ENCODE results near the gene TRIO.

Gene TRIO

DNA sequence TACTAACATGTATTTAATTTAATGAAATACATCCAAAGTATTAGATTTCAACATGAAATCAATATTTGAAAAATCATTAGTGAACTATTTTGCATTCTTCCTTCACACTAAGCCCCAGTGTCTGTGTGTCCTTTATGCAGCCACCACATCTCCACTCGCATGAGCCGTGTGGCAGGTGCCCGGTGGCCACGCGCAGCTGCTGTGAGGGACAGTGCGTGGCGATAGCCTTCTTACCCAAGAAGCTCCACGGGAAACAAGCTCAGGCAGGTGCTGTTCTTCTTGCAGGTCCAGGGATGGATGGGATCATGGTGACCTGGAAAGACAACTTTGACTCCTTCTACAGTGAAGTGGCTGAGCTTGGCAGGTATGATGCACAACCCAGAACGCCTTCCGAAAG lies 359.1 kb downstream of the TRIO start:
- Histone ChIP-seq H3K27me3 (replicated peaks; ENCODE audit: control insufficient read depth, insufficient read depth, low read length) (no peaks in the 10 kb centered on the region), H3K4me3 (replicated peaks; ENCODE audit: low read depth, low read length) (no peak overlapping the region), H3K36me3 (ENCODE audit: control insufficient read depth, insufficient read depth, low read length) (peaks cover 50% of the 10 kb centered on the region)
- TF ChIP-seq, protein P1, sequence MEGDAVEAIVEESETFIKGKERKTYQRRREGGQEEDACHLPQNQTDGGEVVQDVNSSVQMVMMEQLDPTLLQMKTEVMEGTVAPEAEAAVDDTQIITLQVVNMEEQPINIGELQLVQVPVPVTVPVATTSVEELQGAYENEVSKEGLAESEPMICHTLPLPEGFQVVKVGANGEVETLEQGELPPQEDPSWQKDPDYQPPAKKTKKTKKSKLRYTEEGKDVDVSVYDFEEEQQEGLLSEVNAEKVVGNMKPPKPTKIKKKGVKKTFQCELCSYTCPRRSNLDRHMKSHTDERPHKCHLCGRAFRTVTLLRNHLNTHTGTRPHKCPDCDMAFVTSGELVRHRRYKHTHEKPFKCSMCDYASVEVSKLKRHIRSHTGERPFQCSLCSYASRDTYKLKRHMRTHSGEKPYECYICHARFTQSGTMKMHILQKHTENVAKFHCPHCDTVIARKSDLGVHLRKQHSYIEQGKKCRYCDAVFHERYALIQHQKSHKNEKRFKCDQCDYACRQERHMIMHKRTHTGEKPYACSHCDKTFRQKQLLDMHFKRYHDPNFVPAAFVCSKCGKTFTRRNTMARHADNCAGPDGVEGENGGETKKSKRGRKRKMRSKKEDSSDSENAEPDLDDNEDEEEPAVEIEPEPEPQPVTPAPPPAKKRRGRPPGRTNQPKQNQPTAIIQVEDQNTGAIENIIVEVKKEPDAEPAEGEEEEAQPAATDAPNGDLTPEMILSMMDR (IDR thresholded peaks at IDR 0.05; ENCODE audit: insufficient read depth, low read length, poor library complexity, severe bottlenecking): no peak
- no peak for DNase-seq (ENCODE audit: extremely low read depth, insufficient read length)

DNA sequence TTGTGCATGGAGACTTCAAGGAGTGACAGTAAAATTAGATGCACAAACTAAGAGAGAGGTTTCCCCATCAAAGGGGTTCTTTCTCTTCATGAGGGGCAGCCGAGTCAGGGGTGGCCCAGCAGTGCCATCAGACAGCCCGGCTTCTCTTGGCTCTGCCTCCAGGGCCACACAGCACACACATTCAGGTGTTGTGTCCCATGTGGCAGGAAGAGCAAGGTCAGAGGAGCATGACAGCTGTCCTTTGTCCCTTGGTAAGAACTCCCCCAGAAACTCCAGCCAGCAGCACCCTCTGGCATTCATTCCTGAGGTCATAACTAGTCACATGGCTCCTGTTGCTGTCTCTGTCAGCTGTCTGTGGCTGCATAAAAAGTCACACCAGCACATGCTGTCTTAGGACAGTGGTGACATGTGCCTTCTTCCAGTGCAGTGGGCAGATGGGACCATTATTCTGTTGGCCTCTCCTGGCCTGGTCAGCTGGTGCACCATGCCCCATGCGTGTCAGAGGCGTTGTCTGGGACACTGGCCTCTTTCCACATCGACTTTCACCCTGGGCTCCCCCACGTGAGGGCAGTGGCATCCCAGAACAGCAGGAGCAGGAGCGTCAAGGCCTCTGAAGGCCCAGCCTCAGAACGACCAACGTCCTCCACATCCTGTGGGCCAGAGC lies 360.0 kb downstream of the TRIO start:
- H3K27me3 ChIP-seq (replicated peaks; ENCODE audit: control insufficient read depth, insufficient read depth, low read length): no peaks in the 10 kb centered on the region
- TF ChIP-seq, protein P1 (IDR thresholded peaks at IDR 0.05; ENCODE audit: insufficient read depth, low read length, poor library complexity, severe bottlenecking): no peak
- H3K4me3 ChIP-seq (replicated peaks; ENCODE audit: low read depth, low read length): no peak overlapping the region
- H3K36me3 ChIP-seq (ENCODE audit: control insufficient read depth, insufficient read depth, low read length): peaks cover 49% of the 10 kb centered on the region
- no peak for DNase-seq (ENCODE audit: extremely low read depth, insufficient read length)

DNA sequence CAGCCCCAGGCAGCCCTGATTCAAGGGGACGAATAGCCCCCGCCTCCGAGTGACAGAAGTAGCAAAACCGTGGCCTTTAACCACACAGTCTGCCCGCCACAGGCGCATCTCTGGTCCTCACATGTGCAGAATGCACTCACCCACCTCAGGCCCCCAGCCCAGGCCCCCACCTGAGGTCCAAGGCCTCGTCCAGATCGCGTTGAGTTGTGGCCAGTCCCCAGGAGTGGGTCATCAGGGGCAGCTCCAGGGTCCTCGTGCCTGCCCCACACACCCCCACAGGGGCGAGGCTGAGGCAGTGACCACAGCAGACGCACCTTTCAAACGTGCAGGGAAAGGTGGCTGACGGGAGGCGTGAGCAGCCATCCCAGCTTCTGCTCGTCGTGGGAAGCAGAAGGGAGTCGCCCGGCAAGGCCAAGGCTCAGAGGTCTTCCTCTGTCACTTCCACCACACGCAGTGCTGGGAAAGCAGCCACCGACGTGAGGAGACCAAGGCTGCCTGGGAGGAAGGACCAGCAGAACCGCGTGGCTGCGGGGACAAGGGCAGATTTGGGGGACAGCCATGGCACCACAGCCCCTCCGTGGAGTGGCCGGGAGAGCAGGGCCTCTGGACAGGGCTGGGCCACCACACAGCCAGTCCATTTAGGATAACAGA lies 360.7 kb downstream of the TRIO start:
- TF ChIP-seq, protein P1 (IDR thresholded peaks at IDR 0.05; ENCODE audit: insufficient read depth, low read length, poor library complexity, severe bottlenecking): no peak
- no peak for DNase-seq (ENCODE audit: extremely low read depth, insufficient read length)
- Histone ChIP-seq H3K4me3 (replicated peaks; ENCODE audit: low read depth, low read length) (no peak overlapping the region), H3K27me3 (replicated peaks; ENCODE audit: control insufficient read depth, insufficient read depth, low read length) (no peaks in the 10 kb centered on the region), H3K36me3 (ENCODE audit: control insufficient read depth, insufficient read depth, low read length) (peaks cover 44% of the 10 kb centered on the region)

DNA sequence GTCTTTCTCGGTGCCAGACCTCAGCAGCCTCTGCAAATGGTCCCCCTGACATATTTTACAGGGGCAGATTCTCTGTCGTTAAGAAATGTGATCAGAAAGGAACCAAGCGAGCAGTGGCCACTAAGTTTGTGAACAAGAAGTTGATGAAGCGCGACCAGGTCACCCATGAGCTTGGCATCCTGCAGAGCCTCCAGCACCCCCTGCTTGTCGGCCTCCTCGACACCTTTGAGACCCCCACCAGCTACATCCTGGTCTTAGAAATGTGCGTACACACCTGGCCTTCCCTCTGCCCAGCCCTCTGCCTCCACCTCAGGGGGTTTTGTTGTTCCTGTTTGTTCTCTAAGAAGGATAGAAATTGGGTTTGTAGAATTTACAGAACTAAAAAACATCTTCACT lies 361.2 kb downstream of the TRIO start:
- Histone ChIP-seq H3K36me3 (ENCODE audit: control insufficient read depth, insufficient read depth, low read length) (peaks cover 40% of the 10 kb centered on the region), H3K4me3 (replicated peaks; ENCODE audit: low read depth, low read length) (no peak overlapping the region), H3K27me3 (replicated peaks; ENCODE audit: control insufficient read depth, insufficient read depth, low read length) (no peaks in the 10 kb centered on the region)
- TF ChIP-seq, protein P1 (IDR thresholded peaks at IDR 0.05; ENCODE audit: insufficient read depth, low read length, poor library complexity, severe bottlenecking): no peak
- DNase-seq (ENCODE audit: extremely low read depth, insufficient read length): no peak

DNA sequence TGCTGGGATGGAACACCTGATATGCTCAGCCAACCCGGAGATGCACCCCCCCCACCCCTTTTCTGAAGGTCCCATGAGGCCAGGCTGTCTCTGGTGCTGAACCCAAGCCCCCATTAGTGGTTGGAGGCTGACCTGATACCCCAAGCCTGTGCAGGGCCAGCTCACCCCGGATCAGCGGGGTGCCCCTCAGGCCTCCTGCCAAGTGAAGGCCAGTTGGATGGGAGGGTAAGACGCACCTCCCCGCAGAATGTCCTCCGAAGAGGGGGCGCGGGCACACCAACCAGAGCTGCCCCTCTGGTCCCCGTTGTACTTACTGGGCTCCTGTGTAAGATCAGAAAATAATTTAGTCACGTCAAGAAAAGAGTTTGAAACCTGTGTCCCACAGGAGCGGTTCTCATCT lies 361.7 kb downstream of the TRIO start:
- Histone ChIP-seq H3K27me3 (replicated peaks; ENCODE audit: control insufficient read depth, insufficient read depth, low read length) (no peaks in the 10 kb centered on the region), H3K36me3 (ENCODE audit: control insufficient read depth, insufficient read depth, low read length) (peaks cover 40% of the 10 kb centered on the region), H3K4me3 (replicated peaks; ENCODE audit: low read depth, low read length) (no peak overlapping the region)
- DNase-seq (ENCODE audit: extremely low read depth, insufficient read length): no peak
- TF ChIP-seq, protein P1 (IDR thresholded peaks at IDR 0.05; ENCODE audit: insufficient read depth, low read length, poor library complexity, severe bottlenecking): no peak
